ENCODE measurements around the gene CLPTM1L. TPM values are rescaled to one million over a fixed set of nuclear protein-coding genes. Genes with fewer than 3 reads are reported as not detected.
"Not testable (repeated sequence)": the region's sequence is repeated elsewhere in the genome, so short reads cannot be mapped to it uniquely, and the experiment has no call there.

Gene CLPTM1L
- total RNA-seq, 4 donors from 2014 or later = 96.9 to 139 (median 126) TPM

DNA sequence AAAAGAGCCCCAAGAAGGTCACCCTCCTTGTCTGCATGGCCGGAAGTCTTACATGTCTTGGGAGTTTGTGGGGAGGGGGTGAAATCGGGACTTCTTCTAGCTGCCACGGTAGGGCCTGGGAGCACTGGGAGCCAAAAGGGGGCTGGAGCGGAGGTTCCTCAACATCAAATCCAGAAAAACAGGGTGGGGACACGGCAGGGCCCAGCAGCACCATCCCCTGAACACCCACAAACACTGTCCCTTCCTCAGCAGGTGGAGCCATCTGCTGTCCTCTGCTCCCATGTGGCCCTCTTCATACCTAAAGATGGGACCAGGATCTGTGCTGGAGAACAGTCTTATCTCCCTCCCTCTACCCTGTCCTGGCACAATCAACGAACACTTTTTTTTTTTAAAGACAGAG lies 52.8 kb downstream of the CLPTM1L start:
- H3K27ac ChIP-seq (replicated peaks in 1 of 4) = no peak overlapping the region
- H3K9me3 ChIP-seq = peaks cover 0 to 8% (median 3%) of the 10 kb centered on the region in 4 donors
- intact Hi-C loops (cut with DNase I) = no loop called here
- H3K36me3 ChIP-seq = no peaks in the 10 kb centered on the region
- H3K4me3 ChIP-seq = no peak overlapping the region
- DNase-seq (ENCODE audit: extremely low spot score) = no peak
- H3K27me3 ChIP-seq = peaks cover 0 to 86% (median 9%) of the 10 kb centered on the region in 4 donors
- H3K4me1 ChIP-seq = peaks cover 0 to 14% (median 12%) of the 10 kb centered on the region in 4 donors
- 73% methylated on average over 6 of the region's 6 CpGs for WGBS
- no peak for TF ChIP-seq EP300 (IDR thresholded peaks at IDR 0.05)
- TF ChIP-seq, protein P1, sequence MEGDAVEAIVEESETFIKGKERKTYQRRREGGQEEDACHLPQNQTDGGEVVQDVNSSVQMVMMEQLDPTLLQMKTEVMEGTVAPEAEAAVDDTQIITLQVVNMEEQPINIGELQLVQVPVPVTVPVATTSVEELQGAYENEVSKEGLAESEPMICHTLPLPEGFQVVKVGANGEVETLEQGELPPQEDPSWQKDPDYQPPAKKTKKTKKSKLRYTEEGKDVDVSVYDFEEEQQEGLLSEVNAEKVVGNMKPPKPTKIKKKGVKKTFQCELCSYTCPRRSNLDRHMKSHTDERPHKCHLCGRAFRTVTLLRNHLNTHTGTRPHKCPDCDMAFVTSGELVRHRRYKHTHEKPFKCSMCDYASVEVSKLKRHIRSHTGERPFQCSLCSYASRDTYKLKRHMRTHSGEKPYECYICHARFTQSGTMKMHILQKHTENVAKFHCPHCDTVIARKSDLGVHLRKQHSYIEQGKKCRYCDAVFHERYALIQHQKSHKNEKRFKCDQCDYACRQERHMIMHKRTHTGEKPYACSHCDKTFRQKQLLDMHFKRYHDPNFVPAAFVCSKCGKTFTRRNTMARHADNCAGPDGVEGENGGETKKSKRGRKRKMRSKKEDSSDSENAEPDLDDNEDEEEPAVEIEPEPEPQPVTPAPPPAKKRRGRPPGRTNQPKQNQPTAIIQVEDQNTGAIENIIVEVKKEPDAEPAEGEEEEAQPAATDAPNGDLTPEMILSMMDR (IDR thresholded peaks at IDR 0.05) = no peak
- TF ChIP-seq POLR2AphosphoS5 (IDR thresholded peaks at IDR 0.05) = no peak
- no peak for TF ChIP-seq POLR2A (IDR thresholded peaks at IDR 0.05; ENCODE audit: low read depth)

- Histone ChIP-seq H3K4me3 (no peak overlapping the region), H3K9me3 (peaks cover 0 to 8% (median 3%) of the 10 kb centered on the region in 4 donors), H3K27ac (replicated peaks in 1 of 4) (no peak overlapping the region), H3K4me1 (peaks cover 0 to 14% (median 12%) of the 10 kb centered on the region in 4 donors), H3K36me3 (no peaks in the 10 kb centered on the region), H3K27me3 (peaks cover 0 to 81% (median 9%) of the 10 kb centered on the region in 4 donors)
- DNase-seq (ENCODE audit: extremely low spot score) = no peak
- intact Hi-C loops (cut with DNase I) = no loop called here
- 91% methylated on average over 22 of the region's 24 CpGs for WGBS
- TF ChIP-seq, protein P1 (IDR thresholded peaks at IDR 0.05) = no peak
- TF ChIP-seq POLR2A (IDR thresholded peaks at IDR 0.05; ENCODE audit: low read depth) = no peak
- no peak for TF ChIP-seq POLR2AphosphoS5 (IDR thresholded peaks at IDR 0.05)
- TF ChIP-seq EP300 (IDR thresholded peaks at IDR 0.05) = no peak
Measured at GRCh38 chr5:1291611-1292080, 53.3 kb downstream of the CLPTM1L start.

- intact Hi-C loops (cut with DNase I); DNase-seq (ENCODE audit: extremely low spot score); H3K27ac ChIP-seq (replicated peaks in 1 of 4); H3K4me3 ChIP-seq; H3K36me3 ChIP-seq; H3K9me3 ChIP-seq: not testable (repeated sequence)
- Histone ChIP-seq H3K4me1 (peaks cover 0 to 14% (median 12%) of the 10 kb centered on the region in 4 donors), H3K27me3 (peaks cover 0 to 76% (median 9%) of the 10 kb centered on the region in 4 donors)
- WGBS = 85% methylated on average over 8 of the region's 24 CpGs
Measured at GRCh38 chr5:1290956-1291355, 53.9 kb downstream of the CLPTM1L start.

- H3K4me1 ChIP-seq; H3K27ac ChIP-seq (replicated peaks in 1 of 4); H3K4me3 ChIP-seq; H3K36me3 ChIP-seq; DNase-seq (ENCODE audit: extremely low spot score); H3K9me3 ChIP-seq; intact Hi-C loops (cut with DNase I): not testable (repeated sequence)
- 93% methylated on average over 3 of the region's 32 CpGs for WGBS
- H3K27me3 ChIP-seq = peaks cover 0 to 62% (median 4%) of the 10 kb centered on the region in 4 donors
Measured at GRCh38 chr5:1289559-1289958, 55.3 kb downstream of the CLPTM1L start.

GRCh38 chr5:1288439-1289335 lies 56.2 kb downstream of the CLPTM1L start:
- H3K36me3 ChIP-seq = no peaks in the 10 kb centered on the region
- peaks cover 0 to 8% (median 3%) of the 10 kb centered on the region in 4 donors for H3K9me3 ChIP-seq
- peaks cover 0 to 53% (median 0%) of the 10 kb centered on the region in 4 donors for H3K27me3 ChIP-seq
- H3K27ac ChIP-seq (replicated peaks in 1 of 4) = no peak overlapping the region
- intact Hi-C loops (cut with DNase I) = no loop called here
- H3K4me1 ChIP-seq = no peaks in the 10 kb centered on the region
- TF ChIP-seq, protein P1 (IDR thresholded peaks at IDR 0.05) = no peak
- H3K4me3 ChIP-seq = no peak overlapping the region
- no peak for DNase-seq (ENCODE audit: extremely low spot score)
- 92% methylated on average over 36 of the region's 37 CpGs for WGBS
